HepG2 (cell line): Measurements from ENCODE around the gene ARHGDIA. TPM values are rescaled to one million over a fixed set of nuclear protein-coding genes. Genes with fewer than 3 reads are reported as not detected.

Experiments used
- KDM5A ChIP-seq: fragments of 200-600 bp; sonication (generic); IDR thresholded peaks from 2 replicates; pipeline ENCODE4 v1.7.0; 2018; ENCODE audit warnings: antibody characterized with exemption, mild to moderate bottlenecking, low read length, borderline replicate concordance
- MED13 ChIP-seq: sonication (generic); formaldehyde crosslinking; IDR thresholded peaks from 2 replicates; pipeline ENCODE4 v1.5.0; 2020; ENCODE audit warnings: missing genetic modification reagents
- RFX3 ChIP-seq: IDR thresholded peaks from 2 replicates; pipeline ENCODE4 v1.6.1; 2016; ENCODE audit warnings: missing biosample characterization, missing genetic modification reagents
- SKI ChIP-seq: fragments of 450-650 bp; IDR thresholded peaks from one replicate; pipeline ENCODE4 v1.6.1; 2018; ENCODE audit warnings: mild to moderate bottlenecking; ENCODE audit not compliant: partially characterized antibody
- ZFP36 ChIP-seq: fragments of 150-350 bp; IDR thresholded peaks from 2 replicates; pipeline ENCODE4 v1.6.1; 2018; ENCODE audit warnings: borderline replicate concordance, low read length, low read depth; ENCODE audit not compliant: partially characterized antibody
- ZNF136 ChIP-seq: sonication (generic); formaldehyde crosslinking; IDR thresholded peaks from 2 replicates; pipeline ENCODE4 v1.8.1; 2022; ENCODE audit warnings: low read depth, mild to moderate bottlenecking, moderate library complexity, missing genetic modification reagents
- ZNF350 ChIP-seq: sonication (generic); formaldehyde crosslinking; IDR thresholded peaks from 2 replicates; pipeline ENCODE4 v1.4.0; 2020; ENCODE audit warnings: mild to moderate bottlenecking, low read depth, missing genetic modification reagents, borderline replicate concordance
- ZNF788 ChIP-seq: sonication (generic); formaldehyde crosslinking; IDR thresholded peaks from 2 replicates; pipeline ENCODE4 v1.5.0; 2020; ENCODE audit warnings: mild to moderate bottlenecking, missing genetic modification reagents, borderline replicate concordance
- polyA plus RNA-seq, 8 experiments: library from polyadenylated mRNA; depleted of rRNA in 3 of 8; stranded (reverse) in 7 of 8; unstranded in 1 of 8; fragments of >200 nt; fragmentation: Illumina TruSeq in 4 of 8; extraction: Trizol in 4 of 8; gene quantifications; 2 replicates each; pipeline versions ENCODE4 v1.2.1 to v1.2.3, GENCODE V29; 2011 to 2016; ENCODE audit warnings: low read depth in 4 of 8, missing spikeins in 1 of 8, mixed read lengths in 1 of 8; ENCODE audit not compliant: insufficient read depth in 1 of 8
- total RNA-seq, 5 experiments: library from RNA; depleted of rRNA; stranded (reverse); fragments of >200 nt; fragmentation: Illumina TruSeq; extraction: Trizol; gene quantifications; 2 replicates each; pipeline ENCODE4 v1.2.3, GENCODE V29; 2016; ENCODE audit warnings: low read depth in 1 of 5
- TF ChIP-seq, protein P1 (sequence below): sonication (generic); formaldehyde crosslinking; IDR thresholded peaks from 2 replicates; pipeline ENCODE4 v1.4.0; 2020; ENCODE audit warnings: missing genetic modification reagents
- TF ChIP-seq, protein P2 (sequence below): IDR thresholded peaks from 2 replicates; pipeline ENCODE4 v1.6.1; 2016; ENCODE audit warnings: missing compliant biosample characterization, missing genetic modification reagents, borderline replicate concordance
- TF ChIP-seq, protein P3 (sequence below): sonication (generic); formaldehyde crosslinking; IDR thresholded peaks from 2 replicates; pipeline ENCODE4 v1.4.0; 2020; ENCODE audit warnings: missing genetic modification reagents, borderline replicate concordance
- TF ChIP-seq, protein P4 (sequence below): sonication (generic); formaldehyde crosslinking; IDR thresholded peaks from 2 replicates; pipeline ENCODE4 v1.4.0; 2020; ENCODE audit warnings: missing genetic modification reagents
- TF ChIP-seq, protein P5 (sequence below): fragments of 450-650 bp; IDR thresholded peaks from 2 replicates; pipeline ENCODE4 v1.6.1; 2017; ENCODE audit warnings: mild to moderate bottlenecking
- TF ChIP-seq, protein P6 (sequence below): sonication (generic); formaldehyde crosslinking; IDR thresholded peaks from 2 replicates; pipeline ENCODE4 v1.4.0; 2020; ENCODE audit warnings: missing genetic modification reagents

The ARHGDIA gene
- total and polyA plus RNA-seq, 2 of the 13 experiments (the other 11 are each of a cell fraction or from before 2014, with no cell fraction given), result 40.0 to 64.0 TPM

DNA sequence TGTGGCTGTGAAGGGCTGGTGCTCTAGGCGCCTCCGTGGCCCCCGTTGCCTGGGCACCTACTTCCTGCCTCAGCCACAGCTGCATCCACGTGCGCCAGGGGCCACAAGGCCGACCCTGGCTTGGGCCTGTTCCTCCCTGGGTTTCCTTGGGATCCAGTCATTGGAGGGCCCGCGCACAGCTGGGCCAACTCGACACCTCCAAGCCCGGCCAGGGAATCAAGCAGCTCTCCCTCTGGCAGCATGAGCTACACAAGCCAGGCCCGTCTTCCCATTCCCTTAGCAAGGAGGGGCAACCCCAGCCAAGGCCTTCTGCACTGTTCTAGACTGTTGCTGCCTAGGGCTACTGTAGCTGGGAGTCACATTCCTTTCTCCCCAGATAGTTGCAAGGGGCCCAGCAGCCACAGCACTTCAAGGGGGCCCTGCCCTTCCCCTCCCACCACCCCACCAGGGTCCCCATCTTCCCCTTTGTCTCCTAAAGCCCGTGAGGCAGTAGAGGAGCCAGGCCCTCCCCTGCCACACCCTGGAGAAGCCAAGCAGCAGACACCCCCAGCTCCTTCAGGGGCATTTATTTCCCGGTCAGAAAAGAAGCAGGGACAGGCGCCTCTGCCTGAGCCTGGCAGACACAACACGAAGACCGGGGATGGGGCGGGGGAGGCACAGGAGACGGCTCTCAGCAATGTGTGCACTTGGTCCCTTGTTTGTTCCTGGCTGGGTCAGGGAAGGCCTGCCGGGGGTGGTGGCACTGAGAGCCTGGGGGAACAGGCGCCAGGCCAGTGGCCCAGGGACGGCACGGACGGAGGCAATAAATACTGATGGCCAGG lies 3.8 kb downstream of the ARHGDIA start (continued):
- TF ChIP-seq SKI (no peak), ZNF788 (CRISPR knock-in tag) (no peak), ZFP36 (no peak), ZNF350 (CRISPR knock-in tag) (no peak), MED13 (CRISPR knock-in tag) (0 out of 2 replicates have a peak, but pooled peaks have one; percentile 47), RFX3 (CRISPR knock-in tag) (no peak), ZNF136 (CRISPR knock-in tag) (peak; percentile 86; the same call in 1 of the 2 replicates), KDM5A (no peak)
- TF ChIP-seq, protein P1, sequence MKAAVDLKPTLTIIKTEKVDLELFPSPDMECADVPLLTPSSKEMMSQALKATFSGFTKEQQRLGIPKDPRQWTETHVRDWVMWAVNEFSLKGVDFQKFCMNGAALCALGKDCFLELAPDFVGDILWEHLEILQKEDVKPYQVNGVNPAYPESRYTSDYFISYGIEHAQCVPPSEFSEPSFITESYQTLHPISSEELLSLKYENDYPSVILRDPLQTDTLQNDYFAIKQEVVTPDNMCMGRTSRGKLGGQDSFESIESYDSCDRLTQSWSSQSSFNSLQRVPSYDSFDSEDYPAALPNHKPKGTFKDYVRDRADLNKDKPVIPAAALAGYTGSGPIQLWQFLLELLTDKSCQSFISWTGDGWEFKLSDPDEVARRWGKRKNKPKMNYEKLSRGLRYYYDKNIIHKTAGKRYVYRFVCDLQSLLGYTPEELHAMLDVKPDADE (CRISPR knock-in tag), result 0 out of 2 replicates have a peak, but pooled peaks have one; percentile 18
- TF ChIP-seq, protein P2, sequence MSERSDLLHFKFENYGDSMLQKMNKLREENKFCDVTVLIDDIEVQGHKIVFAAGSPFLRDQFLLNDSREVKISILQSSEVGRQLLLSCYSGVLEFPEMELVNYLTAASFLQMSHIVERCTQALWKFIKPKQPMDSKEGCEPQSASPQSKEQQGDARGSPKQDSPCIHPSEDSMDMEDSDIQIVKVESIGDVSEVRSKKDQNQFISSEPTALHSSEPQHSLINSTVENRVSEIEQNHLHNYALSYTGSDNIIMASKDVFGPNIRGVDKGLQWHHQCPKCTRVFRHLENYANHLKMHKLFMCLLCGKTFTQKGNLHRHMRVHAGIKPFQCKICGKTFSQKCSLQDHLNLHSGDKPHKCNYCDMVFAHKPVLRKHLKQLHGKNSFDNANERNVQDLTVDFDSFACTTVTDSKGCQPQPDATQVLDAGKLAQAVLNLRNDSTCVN, result 0 out of 2 replicates have a peak, but pooled peaks have one; percentile 42
- TF ChIP-seq, protein P3, sequence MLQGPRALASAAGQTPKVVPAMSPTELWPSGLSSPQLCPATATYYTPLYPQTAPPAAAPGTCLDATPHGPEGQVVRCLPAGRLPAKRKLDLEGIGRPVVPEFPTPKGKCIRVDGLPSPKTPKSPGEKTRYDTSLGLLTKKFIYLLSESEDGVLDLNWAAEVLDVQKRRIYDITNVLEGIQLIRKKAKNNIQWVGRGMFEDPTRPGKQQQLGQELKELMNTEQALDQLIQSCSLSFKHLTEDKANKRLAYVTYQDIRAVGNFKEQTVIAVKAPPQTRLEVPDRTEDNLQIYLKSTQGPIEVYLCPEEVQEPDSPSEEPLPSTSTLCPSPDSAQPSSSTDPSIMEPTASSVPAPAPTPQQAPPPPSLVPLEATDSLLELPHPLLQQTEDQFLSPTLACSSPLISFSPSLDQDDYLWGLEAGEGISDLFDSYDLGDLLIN, result no peak
- TF ChIP-seq, protein P4, sequence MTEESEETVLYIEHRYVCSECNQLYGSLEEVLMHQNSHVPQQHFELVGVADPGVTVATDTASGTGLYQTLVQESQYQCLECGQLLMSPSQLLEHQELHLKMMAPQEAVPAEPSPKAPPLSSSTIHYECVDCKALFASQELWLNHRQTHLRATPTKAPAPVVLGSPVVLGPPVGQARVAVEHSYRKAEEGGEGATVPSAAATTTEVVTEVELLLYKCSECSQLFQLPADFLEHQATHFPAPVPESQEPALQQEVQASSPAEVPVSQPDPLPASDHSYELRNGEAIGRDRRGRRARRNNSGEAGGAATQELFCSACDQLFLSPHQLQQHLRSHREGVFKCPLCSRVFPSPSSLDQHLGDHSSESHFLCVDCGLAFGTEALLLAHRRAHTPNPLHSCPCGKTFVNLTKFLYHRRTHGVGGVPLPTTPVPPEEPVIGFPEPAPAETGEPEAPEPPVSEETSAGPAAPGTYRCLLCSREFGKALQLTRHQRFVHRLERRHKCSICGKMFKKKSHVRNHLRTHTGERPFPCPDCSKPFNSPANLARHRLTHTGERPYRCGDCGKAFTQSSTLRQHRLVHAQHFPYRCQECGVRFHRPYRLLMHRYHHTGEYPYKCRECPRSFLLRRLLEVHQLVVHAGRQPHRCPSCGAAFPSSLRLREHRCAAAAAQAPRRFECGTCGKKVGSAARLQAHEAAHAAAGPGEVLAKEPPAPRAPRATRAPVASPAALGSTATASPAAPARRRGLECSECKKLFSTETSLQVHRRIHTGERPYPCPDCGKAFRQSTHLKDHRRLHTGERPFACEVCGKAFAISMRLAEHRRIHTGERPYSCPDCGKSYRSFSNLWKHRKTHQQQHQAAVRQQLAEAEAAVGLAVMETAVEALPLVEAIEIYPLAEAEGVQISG (CRISPR knock-in tag), result peak; percentile 11
- TF ChIP-seq, protein P5, sequence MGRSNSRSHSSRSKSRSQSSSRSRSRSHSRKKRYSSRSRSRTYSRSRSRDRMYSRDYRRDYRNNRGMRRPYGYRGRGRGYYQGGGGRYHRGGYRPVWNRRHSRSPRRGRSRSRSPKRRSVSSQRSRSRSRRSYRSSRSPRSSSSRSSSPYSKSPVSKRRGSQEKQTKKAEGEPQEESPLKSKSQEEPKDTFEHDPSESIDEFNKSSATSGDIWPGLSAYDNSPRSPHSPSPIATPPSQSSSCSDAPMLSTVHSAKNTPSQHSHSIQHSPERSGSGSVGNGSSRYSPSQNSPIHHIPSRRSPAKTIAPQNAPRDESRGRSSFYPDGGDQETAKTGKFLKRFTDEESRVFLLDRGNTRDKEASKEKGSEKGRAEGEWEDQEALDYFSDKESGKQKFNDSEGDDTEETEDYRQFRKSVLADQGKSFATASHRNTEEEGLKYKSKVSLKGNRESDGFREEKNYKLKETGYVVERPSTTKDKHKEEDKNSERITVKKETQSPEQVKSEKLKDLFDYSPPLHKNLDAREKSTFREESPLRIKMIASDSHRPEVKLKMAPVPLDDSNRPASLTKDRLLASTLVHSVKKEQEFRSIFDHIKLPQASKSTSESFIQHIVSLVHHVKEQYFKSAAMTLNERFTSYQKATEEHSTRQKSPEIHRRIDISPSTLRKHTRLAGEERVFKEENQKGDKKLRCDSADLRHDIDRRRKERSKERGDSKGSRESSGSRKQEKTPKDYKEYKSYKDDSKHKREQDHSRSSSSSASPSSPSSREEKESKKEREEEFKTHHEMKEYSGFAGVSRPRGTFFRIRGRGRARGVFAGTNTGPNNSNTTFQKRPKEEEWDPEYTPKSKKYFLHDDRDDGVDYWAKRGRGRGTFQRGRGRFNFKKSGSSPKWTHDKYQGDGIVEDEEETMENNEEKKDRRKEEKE, result no peak
- TF ChIP-seq, protein P6, sequence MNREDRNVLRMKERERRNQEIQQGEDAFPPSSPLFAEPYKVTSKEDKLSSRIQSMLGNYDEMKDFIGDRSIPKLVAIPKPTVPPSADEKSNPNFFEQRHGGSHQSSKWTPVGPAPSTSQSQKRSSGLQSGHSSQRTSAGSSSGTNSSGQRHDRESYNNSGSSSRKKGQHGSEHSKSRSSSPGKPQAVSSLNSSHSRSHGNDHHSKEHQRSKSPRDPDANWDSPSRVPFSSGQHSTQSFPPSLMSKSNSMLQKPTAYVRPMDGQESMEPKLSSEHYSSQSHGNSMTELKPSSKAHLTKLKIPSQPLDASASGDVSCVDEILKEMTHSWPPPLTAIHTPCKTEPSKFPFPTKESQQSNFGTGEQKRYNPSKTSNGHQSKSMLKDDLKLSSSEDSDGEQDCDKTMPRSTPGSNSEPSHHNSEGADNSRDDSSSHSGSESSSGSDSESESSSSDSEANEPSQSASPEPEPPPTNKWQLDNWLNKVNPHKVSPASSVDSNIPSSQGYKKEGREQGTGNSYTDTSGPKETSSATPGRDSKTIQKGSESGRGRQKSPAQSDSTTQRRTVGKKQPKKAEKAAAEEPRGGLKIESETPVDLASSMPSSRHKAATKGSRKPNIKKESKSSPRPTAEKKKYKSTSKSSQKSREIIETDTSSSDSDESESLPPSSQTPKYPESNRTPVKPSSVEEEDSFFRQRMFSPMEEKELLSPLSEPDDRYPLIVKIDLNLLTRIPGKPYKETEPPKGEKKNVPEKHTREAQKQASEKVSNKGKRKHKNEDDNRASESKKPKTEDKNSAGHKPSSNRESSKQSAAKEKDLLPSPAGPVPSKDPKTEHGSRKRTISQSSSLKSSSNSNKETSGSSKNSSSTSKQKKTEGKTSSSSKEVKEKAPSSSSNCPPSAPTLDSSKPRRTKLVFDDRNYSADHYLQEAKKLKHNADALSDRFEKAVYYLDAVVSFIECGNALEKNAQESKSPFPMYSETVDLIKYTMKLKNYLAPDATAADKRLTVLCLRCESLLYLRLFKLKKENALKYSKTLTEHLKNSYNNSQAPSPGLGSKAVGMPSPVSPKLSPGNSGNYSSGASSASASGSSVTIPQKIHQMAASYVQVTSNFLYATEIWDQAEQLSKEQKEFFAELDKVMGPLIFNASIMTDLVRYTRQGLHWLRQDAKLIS (CRISPR knock-in tag), result peak; percentile 28
